Measurements from ENCODE around the gene PRKAR1B.
A peak's percentile ranks its signal among the peaks of the same experiment; 100 is the strongest.

The PRKAR1B gene

DNA sequence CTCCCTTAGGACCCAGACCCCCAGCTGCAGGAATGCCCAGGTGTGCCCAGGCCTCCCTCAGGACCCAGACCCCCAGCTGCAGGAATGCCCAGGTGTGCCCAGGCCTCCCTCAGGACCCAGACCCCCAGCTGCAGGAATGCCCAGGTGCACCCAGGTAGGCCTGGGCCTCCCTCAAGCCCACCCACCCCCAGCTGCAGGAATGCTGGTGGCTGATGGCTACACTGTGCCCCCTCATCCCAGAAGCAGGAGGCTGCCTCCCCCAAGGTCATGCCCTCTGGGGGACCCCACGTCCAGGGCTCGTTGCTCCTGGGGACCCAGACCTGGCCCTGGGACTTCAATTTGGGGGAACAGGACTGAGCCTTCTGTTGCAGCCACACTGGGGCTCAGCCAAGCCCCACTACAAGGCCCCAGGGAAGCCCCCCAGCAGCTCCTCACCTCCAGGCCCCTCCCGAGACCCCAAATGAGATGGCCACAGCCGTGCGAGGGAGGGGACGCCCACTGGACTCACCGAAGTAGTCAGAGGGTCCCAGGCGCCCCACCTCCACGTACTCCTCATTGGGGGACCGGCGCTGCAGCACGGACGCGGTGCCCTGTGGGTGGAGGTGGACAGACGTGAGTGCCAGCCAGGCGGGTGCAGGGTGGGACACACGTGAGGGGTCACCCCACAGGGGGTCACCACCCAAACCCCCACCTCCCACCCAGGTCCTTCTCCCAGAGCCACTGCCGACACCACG is 176.0 kb downstream of the PRKAR1B start:
- DNase-seq (ENCODE audit: low spot score), result no peak
- ChIA-PET POLR2A (ENCODE audit: low non-redundant PET) (no interaction called here), CTCF (no interaction called here)
- TF ChIP-seq CTCF (conservative IDR thresholded peaks at IDR 0.05; ENCODE audit: low read depth), result no peak
- no peak overlapping the region for H3K27ac ChIP-seq

GRCh38 chr7:549891-550625 is 177.0 kb downstream of the PRKAR1B start:
- ChIA-PET CTCF (interaction anchor here (0.6 kb wide), 1 partner anchor 87 kb away, joined by 4 read pairs; no protein-coding TSS in a partner anchor), POLR2A (ENCODE audit: low non-redundant PET) (no interaction called here)
- TF ChIP-seq CTCF (conservative IDR thresholded peaks at IDR 0.05; ENCODE audit: low read depth), result no peak
- no peak for DNase-seq (ENCODE audit: low spot score)
- H3K27ac ChIP-seq, result peak overlapping the region; percentile 1; the same call in 1 of the 2 replicates

DNA sequence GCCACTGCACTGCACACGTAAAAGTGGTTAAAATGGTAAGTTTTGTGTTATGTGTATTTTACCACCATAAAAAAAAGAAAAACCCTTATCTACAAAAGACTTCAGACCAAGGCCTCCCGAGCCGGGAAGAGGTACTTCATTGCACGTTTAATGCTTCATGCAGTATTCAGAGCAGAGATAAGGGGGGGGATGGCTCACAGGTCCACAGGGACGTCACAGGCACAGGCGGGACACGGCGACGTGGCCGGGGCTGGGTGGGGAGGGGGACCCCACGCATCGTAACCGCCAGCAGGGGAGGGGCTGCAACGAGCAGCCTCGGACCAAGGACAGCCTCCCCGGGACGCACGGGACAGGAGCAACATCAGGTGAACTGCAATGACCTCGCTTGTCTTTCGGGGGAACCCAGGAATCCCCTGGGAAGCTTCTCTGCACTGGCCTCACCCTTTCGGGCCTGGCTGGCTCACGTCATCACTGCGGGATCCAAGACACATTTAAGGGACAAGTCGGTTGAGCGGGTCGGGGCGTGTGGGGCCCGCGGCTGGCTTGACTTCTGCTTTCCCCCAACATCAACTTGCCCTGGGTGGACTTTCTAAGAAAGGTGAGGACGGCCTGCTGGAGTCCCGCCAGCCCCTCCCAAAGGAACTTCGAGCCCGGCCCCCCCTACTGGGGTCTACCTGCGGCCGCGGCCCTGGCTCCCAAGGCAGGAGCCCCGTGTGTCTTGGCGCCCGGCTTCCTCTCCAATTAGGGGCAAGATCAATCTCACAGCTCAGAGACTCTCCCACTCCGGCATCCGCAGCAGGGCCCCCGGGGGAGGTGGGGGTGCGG is 177.8 kb downstream of the PRKAR1B start:
- no peak for TF ChIP-seq CTCF (conservative IDR thresholded peaks at IDR 0.05; ENCODE audit: low read depth)
- no peak for DNase-seq (ENCODE audit: low spot score)
- CTCF ChIA-PET, result no interaction called here
- H3K27ac ChIP-seq, result peak overlapping the region; percentile 1; the same call in 1 of the 2 replicates
- POLR2A ChIA-PET (ENCODE audit: low non-redundant PET), result no interaction called here

DNA sequence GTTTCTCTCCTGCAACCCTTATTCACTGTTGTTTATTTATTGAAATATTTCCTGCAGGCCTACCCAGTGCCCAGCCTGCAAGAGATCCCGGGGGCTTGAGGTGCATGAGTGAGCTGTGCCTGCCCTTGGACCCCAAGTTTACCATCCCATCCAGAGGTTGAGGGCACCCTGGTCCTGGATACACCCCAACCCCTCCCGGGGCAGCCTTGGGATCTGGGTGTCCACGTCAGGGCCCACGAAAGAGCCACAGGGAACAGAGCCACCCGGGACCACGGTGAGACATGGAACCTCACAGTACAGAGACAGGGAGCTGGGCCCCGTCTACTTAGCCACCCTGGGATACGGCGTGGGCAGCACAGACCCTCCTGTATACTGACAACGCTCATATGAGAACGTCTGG is 178.7 kb downstream of the PRKAR1B start:
- ChIA-PET CTCF (no interaction called here), POLR2A (ENCODE audit: low non-redundant PET) (no interaction called here)
- no peak for DNase-seq (ENCODE audit: low spot score)
- peak overlapping the region; percentile 34; the same call in 1 of the 2 replicates for H3K27ac ChIP-seq
- no peak for TF ChIP-seq CTCF (conservative IDR thresholded peaks at IDR 0.05; ENCODE audit: low read depth)

- CTCF ChIA-PET, result interaction anchor here (0.6 to 0.7 kb wide), 3 partner anchors 9 to 1813 kb away, joined by 3 to 4 read pairs (median 4); no protein-coding TSS in a partner anchor
- TF ChIP-seq CTCF (conservative IDR thresholded peaks at IDR 0.05; ENCODE audit: low read depth), result no peak
- 0 out of 2 replicates have a peak overlapping the region, but pooled peaks have one; percentile 17 for H3K27ac ChIP-seq
- POLR2A ChIA-PET (ENCODE audit: low non-redundant PET), result no interaction called here
- DNase-seq (ENCODE audit: low spot score), result no peak
These were observed 181.6 kb downstream of the PRKAR1B start for GRCh38 chr7:545470-545869.

All from RWPE1 (cell line).